ENCODE results near the gene FBXO21. TPM values are rescaled to one million over a fixed set of nuclear protein-coding genes. Genes with fewer than 3 reads are reported as not detected.
"Not testable (repeated sequence)": the region's sequence is repeated elsewhere in the genome, so short reads cannot be mapped to it uniquely, and the experiment has no call there.

The FBXO21 gene
- total RNA-seq, result 151 and 158 TPM in 2 replicates

DNA sequence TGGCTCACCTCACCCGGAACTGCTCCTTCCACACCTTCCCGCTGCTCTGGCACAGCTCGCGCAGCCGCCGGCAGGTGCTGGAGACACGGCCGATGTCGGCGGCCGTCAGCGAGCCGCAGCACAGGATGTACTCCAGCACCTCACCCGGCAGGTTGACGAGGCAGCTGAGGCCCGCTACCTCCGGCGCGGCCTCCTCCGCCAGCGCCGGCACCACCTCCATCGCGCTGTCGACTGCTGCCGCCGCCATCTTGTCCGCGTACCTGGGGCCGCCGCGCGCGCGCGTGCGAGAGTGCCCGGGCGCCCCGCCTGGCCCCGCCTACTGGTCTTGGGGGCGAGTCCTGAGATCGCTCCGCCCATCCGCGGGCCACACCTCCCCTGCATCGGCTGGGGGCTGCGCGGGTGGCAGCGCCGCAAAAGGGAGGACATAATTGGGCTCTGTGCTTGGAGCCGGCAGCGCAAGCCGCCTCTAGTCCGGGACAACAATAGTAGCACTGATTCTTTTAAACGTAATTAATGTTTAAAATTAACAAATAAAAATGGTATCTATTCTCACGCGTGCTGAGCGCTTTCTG is at the start of gene FBXO21:
FBXO21 (minus strand) TSS at position 261 of the 572 bp plus-strand sequence; CDS start at position 247, 14 bp downstream.
- peak; percentile 32 for DNase-seq (ENCODE audit: low read depth, low spot score)

DNA sequence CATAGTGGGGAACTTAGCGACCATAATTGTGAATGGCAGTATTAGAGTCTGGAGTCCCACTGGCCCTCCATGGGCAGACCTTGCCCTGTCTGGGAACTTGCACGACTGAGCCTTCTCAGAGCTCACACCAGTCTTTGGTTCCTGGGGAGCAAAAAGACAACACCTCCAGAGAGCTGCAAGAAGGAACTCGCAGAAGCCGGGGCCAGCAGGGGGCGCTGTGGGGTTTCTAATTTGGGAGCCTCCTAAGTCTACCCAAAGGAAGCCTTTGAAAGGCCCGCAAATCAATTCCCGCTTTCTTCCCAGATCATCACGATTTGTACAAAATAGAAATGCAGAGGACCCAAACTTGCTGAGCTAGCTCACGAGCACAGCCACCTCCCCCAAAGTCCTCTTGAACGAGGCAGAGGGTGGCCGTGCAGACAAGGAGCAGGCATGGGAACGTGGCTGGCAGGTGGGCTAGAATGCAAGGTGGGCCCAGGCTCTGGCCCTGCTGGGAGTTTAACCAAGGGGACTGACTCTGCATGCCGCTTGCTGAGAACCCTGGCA is 46.3 kb upstream of the FBXO21 start:
- no peak for DNase-seq (ENCODE audit: low read depth, low spot score)

DNA sequence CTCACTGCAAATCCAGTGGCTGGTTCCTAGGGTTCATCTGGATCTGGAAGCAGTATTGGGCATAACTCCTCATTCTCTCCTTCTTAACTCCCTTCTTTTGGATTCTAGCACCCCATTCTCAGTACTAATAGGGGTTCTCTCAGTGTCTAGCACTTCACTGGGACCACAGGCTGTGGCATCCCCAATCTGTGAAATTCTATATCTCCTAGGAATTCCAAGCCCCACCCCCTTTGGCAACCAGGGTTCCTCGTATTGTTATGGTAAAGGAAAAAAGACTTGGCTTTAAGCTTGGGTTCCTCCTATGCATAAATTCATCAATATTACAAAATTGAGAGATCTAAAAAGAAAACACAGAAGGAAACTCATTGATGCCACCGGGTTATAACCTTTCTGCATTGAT is 45.0 kb upstream of the FBXO21 start:
- DNase-seq (ENCODE audit: low read depth, low spot score), result no peak

GRCh38 chr12:117234441-117234840 is 44.2 kb upstream of the FBXO21 start:
- no peak for DNase-seq (ENCODE audit: low read depth, low spot score)

DNA sequence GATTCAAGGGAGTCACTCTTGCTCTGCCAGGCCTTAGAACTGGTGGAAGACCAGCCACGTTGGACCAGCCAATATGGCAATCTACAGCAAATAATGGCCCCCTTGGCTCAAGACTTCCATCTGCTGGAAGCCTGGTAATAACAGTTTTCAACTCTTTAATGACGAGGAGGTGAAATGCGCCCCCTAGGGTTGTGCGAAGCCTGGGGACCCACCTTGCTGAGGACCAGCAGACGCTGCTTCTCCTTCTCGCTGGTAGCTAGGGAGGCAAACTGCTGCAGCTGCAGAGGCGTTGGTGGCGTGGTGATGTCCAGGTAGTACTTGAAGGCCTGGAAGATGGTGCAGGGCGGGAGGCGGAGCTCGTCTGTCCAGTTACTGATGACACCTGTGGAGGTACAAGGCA is 41.5 kb upstream of the FBXO21 start:
- DNase-seq (ENCODE audit: low read depth, low spot score), result no peak

DNA sequence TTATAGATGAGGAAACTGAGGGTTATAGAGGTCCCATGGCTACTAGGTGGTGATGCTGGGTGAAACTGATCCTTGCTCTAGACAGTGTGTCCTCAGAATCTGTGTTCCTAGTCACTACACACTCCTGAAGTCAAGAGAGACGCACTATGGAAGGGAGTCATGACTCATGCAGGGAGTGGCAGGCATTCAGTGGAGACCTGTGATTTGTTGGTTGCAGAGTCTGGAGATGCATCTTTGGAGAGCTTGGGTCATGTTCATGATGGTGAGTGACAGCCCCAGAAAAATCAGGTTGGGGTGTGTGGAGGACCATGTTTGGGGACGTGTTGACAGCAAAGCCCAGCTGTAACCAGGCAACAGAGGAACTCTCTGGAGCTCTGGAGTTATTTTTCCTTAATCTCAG is 38.0 kb upstream of the FBXO21 start:
- no peak for DNase-seq (ENCODE audit: low read depth, low spot score)

- DNase-seq (ENCODE audit: low read depth, low spot score), result no peak
Measured at GRCh38 chr12:117227000-117227653, 36.9 kb upstream of the FBXO21 start.

DNA sequence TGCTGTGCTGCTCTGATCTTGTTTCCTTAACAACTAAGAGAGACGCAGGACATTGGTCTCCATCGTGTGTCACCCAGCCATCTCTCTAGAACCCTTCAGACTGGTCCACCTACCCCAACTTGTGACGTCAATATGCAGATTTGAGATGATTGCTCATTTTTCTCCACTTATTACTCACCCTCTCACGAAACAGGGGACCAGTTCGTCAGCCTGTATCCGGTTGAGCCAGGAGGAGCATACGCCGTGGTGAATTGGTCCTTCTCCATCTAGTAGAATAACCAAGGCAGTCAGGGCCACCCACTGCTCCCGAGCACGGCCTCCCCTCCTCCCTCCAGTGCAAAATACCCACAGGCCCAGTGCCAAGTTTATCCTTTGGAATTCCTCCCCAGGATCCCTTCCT is 36.2 kb upstream of the FBXO21 start:
- no peak for DNase-seq (ENCODE audit: low read depth, low spot score)

DNA sequence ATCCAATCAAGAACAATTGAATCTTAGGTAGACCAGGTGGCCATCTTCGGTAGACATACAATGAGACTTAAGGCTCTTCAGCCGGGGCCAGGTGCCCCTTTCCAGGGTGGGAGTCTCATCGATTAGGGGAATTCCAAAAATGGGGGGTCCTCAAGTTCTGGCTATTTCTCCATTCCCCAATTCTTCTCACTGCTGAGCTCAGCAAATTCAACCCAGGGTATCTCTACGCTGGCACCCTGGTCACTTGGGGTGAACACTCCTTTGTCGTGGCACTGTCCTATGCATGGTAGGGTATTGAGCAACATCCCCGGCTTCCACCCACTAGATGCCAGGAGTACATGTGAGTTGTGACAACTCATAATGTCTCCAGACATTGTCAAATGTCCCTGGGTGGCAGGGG is 34.9 kb upstream of the FBXO21 start:
- DNase-seq (ENCODE audit: low read depth, low spot score), result no peak

- not testable (repeated sequence) for DNase-seq (ENCODE audit: low read depth, low spot score)
Measured at GRCh38 chr12:117220947-117221346, 30.7 kb upstream of the FBXO21 start.

DNA sequence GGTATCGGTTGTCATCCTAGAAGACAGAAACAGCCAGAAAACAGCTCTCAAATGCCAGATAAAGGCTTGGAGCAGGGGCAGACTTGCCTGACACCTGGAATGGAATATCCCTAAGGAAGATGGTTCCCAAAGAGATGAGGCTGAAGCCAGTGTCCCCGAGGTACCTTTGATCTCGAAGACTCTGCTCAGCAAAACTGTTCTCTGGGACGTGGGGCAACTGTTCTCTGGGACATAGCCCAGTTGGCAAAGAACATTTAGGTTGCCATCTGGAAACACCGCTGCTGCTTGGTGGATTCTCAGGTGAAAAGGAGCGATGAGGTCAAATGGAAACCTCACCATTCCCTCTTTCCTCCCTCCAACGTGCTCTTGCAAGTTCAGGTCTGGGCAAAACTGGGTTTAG is 27.9 kb upstream of the FBXO21 start:
- DNase-seq (ENCODE audit: low read depth, low spot score), result no peak

GRCh38 chr12:117216686-117217085 is 26.4 kb upstream of the FBXO21 start:
- DNase-seq (ENCODE audit: low read depth, low spot score), result no peak

DNA sequence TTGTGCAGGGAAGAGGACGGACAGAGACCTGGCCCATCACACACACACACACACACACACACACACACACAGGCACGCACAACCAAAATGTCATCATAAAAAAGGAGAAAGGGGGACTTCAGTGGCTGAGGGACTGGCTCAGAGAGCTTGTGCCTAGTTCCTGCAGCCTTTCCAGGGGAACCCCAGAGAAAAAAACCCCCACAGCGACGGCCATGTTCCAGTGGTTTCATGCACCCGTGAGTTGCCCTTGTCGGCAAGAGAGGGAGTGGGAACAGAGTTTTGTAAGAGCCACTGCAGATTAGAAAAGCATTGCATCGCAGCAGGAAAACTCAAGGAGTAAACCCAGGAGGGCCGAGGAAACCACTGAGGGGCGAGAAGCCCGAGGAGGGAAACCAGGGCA is 24.5 kb upstream of the FBXO21 start:
- DNase-seq (ENCODE audit: low read depth, low spot score), result no peak

DNA sequence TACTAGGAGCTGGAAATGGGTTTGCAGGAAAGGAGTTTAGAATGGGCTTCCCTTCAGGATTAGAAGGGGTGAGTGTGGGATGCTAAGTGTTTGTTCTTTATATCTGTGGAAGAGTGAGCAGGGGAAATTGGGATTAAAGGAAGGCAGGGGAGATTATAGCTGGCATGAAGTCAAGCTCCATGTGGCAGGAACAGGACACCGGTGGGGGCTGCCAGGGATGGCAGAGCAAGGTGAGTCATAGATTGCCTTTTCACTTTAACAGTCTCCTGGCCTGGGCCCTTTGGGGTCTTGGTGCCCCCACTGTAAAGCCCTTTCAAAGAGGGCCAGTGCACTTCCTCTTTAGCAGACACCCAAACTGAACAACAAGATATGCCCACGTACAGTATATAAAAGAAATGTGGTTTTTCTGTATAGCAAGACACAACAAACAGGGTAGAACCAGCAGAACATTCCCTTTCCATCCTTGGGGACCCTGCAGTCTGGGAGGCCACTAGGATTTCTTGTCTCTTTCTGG is 23.1 kb upstream of the FBXO21 start:
- no peak for DNase-seq (ENCODE audit: low read depth, low spot score)

DNA sequence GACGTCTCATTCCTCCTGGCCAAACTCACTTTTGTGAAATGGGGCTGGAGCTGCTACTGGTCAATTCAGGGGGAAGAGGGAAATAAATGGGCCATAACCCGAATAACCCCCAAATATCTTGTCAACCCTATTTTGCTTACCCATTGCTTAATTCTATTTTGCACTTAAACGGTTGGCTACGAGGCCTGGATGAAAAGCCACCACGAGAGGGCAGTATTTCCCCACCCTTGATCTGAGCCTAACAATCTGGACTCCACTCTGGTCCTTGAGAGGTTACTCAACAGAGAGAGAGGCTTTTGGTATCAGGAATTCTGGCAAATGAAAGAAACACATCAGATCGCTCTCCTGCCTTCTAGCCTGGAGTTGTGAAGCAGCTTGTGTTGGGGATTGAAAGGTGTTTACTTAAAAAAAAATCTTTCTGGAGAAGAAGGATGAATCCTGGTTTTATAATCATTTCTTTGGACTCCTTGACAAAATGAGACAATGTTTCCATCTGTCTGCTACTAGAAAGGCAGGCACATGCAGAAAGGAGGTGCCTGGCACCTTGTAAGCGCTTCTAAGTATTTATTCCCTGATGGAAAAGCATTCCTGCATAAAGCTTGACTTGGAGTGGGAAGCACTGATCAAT is 22.4 kb upstream of the FBXO21 start:
- DNase-seq (ENCODE audit: low read depth, low spot score), result peak; percentile 30

GRCh38 chr12:117210266-117210918 is 20.1 kb upstream of the FBXO21 start:
- no peak for DNase-seq (ENCODE audit: low read depth, low spot score)

GRCh38 chr12:117209626-117210025 is 19.4 kb upstream of the FBXO21 start:
- no peak for DNase-seq (ENCODE audit: low read depth, low spot score)

DNA sequence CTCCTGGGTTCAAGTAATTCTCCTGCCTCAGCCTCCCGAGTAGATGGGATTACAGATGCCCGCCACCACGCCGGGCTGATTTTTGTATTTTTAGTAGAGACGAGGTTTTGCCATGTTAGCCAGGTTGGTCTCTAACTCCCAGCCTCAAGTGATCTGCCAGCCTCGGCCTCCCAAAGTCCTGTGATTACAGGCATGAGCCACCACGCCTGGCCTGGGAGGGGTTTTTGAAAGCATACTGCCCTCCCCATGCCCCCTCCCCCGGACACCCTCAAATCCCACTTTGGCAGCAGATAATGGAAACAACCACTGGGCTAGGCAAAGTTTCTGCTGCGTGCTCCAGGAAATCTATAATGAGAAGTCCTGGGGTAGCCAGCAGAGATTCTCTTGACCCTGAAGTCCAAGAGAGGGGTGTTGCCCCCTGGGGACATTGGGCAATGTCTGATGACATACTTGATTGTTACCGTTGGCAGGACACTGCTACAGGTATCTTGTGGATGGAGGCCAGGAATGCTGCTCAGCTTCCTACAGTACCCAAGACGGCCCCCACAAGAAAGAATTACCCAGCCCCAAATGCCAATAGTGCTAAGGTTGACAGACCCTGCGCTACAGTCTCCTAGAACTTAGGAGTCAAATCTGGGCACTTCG is 18.7 kb upstream of the FBXO21 start:
- no peak for DNase-seq (ENCODE audit: low read depth, low spot score)

DNA sequence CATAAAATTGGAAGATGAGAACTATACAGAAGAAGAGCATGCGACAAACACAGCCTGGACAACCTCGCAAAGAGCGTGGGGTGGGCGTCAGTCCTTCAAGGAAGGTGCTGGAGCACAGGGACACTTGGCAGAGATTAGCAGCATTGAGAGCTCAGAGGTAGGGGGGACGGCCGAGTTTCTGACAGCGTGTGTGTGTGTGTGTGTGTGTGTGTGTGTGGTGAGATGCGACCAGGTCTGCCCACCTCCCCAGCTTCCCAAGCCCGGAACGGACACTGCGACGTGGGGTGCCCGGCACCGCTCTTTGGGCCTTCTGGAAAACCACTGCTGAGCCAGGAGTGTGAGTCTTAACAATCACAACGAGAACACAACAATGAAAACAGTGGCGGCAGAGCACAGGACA is 17.9 kb upstream of the FBXO21 start:
- no peak for DNase-seq (ENCODE audit: low read depth, low spot score)

- DNase-seq (ENCODE audit: low read depth, low spot score), result no peak
Measured at GRCh38 chr12:117207675-117208074, 17.4 kb upstream of the FBXO21 start.

DNA sequence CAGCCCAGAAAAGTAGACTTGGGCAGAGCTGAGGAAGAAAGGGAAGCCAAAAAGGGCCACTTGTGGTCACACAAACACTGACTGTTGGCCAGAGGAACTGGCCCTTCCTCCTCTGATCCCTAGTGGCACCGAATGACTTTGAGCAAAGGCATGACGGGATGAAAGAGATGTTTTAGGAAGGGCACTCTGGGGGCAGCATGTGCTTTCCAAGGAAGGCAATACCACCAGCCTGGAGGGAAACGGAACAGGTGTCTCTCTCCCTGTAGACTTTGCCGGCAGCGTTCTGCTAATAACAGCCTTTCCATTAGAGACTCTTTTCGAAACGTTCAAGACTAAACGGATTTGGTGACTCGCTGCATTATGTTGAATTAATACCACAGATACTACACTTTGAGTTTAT is 12.3 kb upstream of the FBXO21 start:
- no peak for DNase-seq (ENCODE audit: low read depth, low spot score)

GRCh38 chr12:117202033-117202432 is 11.8 kb upstream of the FBXO21 start:
- DNase-seq (ENCODE audit: low read depth, low spot score), result no peak

Measured in pulmonary artery endothelial cell (primary cell).